KOPT-K1 (cell line): Measurements from ENCODE around the gene FAAP20.

Experiments
- H3K27ac ChIP-seq: fragments of 200-600 bp; sonication (generic); 2 replicates; pipeline ENCODE4 v1.5.1; 2016; ENCODE audit warnings: antibody characterized with exemption, mild to moderate bottlenecking, low read depth, low read length; ENCODE audit not compliant: poor library complexity, severe bottlenecking
- H3K36me3 ChIP-seq: fragments of 200-600 bp; sonication (generic); 2 replicates; pipeline ENCODE4 v1.5.1; 2017; ENCODE audit warnings: antibody characterized with exemption, mild to moderate bottlenecking, low read length, moderate library complexity; ENCODE audit not compliant: insufficient read depth
- H3K9me3 ChIP-seq: fragments of 200-600 bp; sonication (generic); 2 replicates; pipeline ENCODE4 v1.5.1; 2017; ENCODE audit warnings: antibody characterized with exemption, low read length, mild to moderate bottlenecking; ENCODE audit not compliant: insufficient read depth, poor library complexity, severe bottlenecking

The FAAP20 gene

GRCh38 chr1:2195785-2196184, 1.2 kb upstream of the FAAP20 start:
- Histone ChIP-seq H3K36me3 (peaks cover 13% of the 10 kb centered on the region; the same call in 1 of the 2 replicates), H3K27ac (peak overlapping the region; percentile 84), H3K9me3 (no peaks in the 10 kb centered on the region)

- Histone ChIP-seq H3K9me3 (no peaks in the 10 kb centered on the region), H3K27ac (peak overlapping the region; percentile 84), H3K36me3 (peaks cover 20% of the 10 kb centered on the region)
Measured at GRCh38 chr1:2194898-2195673, 514 bp upstream of the FAAP20 start.

- Histone ChIP-seq H3K9me3 (no peaks in the 10 kb centered on the region), H3K36me3 (peaks cover 26% of the 10 kb centered on the region), H3K27ac (peak overlapping the region; percentile 84)
Measured at GRCh38 chr1:2193514-2194281, 874 bp downstream of the FAAP20 start.

GRCh38 chr1:2192031-2192995, 2.3 kb downstream of the FAAP20 start:
- Histone ChIP-seq H3K36me3 (peaks cover 26% of the 10 kb centered on the region), H3K27ac (no peak overlapping the region), H3K9me3 (no peaks in the 10 kb centered on the region)

GRCh38 chr1:2190491-2190976, 4.0 kb downstream of the FAAP20 start:
- Histone ChIP-seq H3K36me3 (peaks cover 26% of the 10 kb centered on the region), H3K27ac (no peak overlapping the region), H3K9me3 (no peaks in the 10 kb centered on the region)

- H3K9me3 ChIP-seq, result no peaks in the 10 kb centered on the region
- H3K36me3 ChIP-seq, result peaks cover 26% of the 10 kb centered on the region
- H3K27ac ChIP-seq, result no peak overlapping the region
Measured at GRCh38 chr1:2189459-2190425, 4.8 kb downstream of the FAAP20 start.

GRCh38 chr1:2188336-2188735, 6.2 kb downstream of the FAAP20 start:
- Histone ChIP-seq H3K27ac (no peak overlapping the region), H3K36me3 (peaks cover 26% of the 10 kb centered on the region), H3K9me3 (no peaks in the 10 kb centered on the region)

- H3K27ac ChIP-seq, result no peak overlapping the region
Measured at GRCh38 chr1:2187619-2188018, 7.0 kb downstream of the FAAP20 start.

GRCh38 chr1:2186901-2187300, 7.7 kb downstream of the FAAP20 start:
- no peaks in the 10 kb centered on the region for H3K9me3 ChIP-seq
- H3K27ac ChIP-seq, result no peak overlapping the region
- H3K36me3 ChIP-seq, result peaks cover 21% of the 10 kb centered on the region

More at GRCh38 chr1:2187619-2188018, 7.0 kb downstream of the FAAP20 start:
- H3K9me3 ChIP-seq, result no peaks in the 10 kb centered on the region
- H3K36me3 ChIP-seq, result peaks cover 26% of the 10 kb centered on the region

GRCh38 chr1:2185880-2186855, 8.4 kb downstream of the FAAP20 start:
- Histone ChIP-seq H3K36me3 (peaks cover 17% of the 10 kb centered on the region), H3K9me3 (no peaks in the 10 kb centered on the region), H3K27ac (no peak overlapping the region)

GRCh38 chr1:2184934-2185333, 9.6 kb downstream of the FAAP20 start:
- no peak overlapping the region for H3K27ac ChIP-seq

GRCh38 chr1:2184531-2184930, 10.0 kb downstream of the FAAP20 start:
- H3K27ac ChIP-seq, result no peak overlapping the region
- no peaks in the 10 kb centered on the region for H3K9me3 ChIP-seq
- H3K36me3 ChIP-seq, result peaks cover under 1% of the 10 kb centered on the region

More at GRCh38 chr1:2184934-2185333, 9.6 kb downstream of the FAAP20 start:
- Histone ChIP-seq H3K36me3 (peaks cover 4% of the 10 kb centered on the region), H3K9me3 (no peaks in the 10 kb centered on the region)

GRCh38 chr1:2183937-2184334, 10.6 kb downstream of the FAAP20 start:
- no peaks in the 10 kb centered on the region for H3K9me3 ChIP-seq
- no peak overlapping the region for H3K27ac ChIP-seq
- H3K36me3 ChIP-seq, result no peaks in the 10 kb centered on the region; the same call in 1 of the 2 replicates
